GM18858 (cell line): ENCODE data around the gene TNFAIP1.

Experiments
- ATAC-seq: cut with Tn5 transposase; IDR thresholded peaks from one replicate; pipeline ENCODE4 v1.9.1; 2021; ENCODE audit not compliant: unreplicated experiment

The TNFAIP1 gene

GRCh38 chr17:28344011-28344410, 8.4 kb downstream of the TNFAIP1 start:
- no peak for ATAC-seq

GRCh38 chr17:28344435-28344901, 8.9 kb downstream of the TNFAIP1 start:
- no peak for ATAC-seq

GRCh38 chr17:28345419-28346198, 10.0 kb downstream of the TNFAIP1 start:
- ATAC-seq, result no peak

- ATAC-seq, result no peak
Measured at GRCh38 chr17:28346199-28346580, 10.6 kb downstream of the TNFAIP1 start.

- ATAC-seq, result no peak
Measured at GRCh38 chr17:28346746-28347246, 11.2 kb downstream of the TNFAIP1 start.

- no peak for ATAC-seq
Measured at GRCh38 chr17:28347261-28347891, 11.8 kb downstream of the TNFAIP1 start.

GRCh38 chr17:28348979-28349378, 13.4 kb downstream of the TNFAIP1 start:
- ATAC-seq, result no peak

- no peak for ATAC-seq
Measured at GRCh38 chr17:28350271-28350670, 14.7 kb downstream of the TNFAIP1 start.

GRCh38 chr17:28357061-28357900, 21.7 kb downstream of the TNFAIP1 start, which contains the start of gene POLDIP2:
TSS of gene POLDIP2 (minus strand) at chr17:28357527. CDS start at chr17:28357448, 79 bp downstream.
- ATAC-seq, result peak; percentile 81

- ATAC-seq, result no peak
Measured at GRCh38 chr17:28357901-28358197, 22.3 kb downstream of the TNFAIP1 start.

GRCh38 chr17:28363186-28363585, 27.6 kb downstream of the TNFAIP1 start:
- ATAC-seq, result no peak

GRCh38 chr17:28363776-28364650, 28.5 kb downstream of the TNFAIP1 start:
- ATAC-seq, result no peak

- ATAC-seq, result no peak
Measured at GRCh38 chr17:28364665-28365363, 29.3 kb downstream of the TNFAIP1 start, which contains the start of gene SEBOX. TSS of gene SEBOX (minus strand) at chr17:28365199. CDS start at chr17:28365151, 48 bp downstream.

GRCh38 chr17:28365487-28365886, 29.9 kb downstream of the TNFAIP1 start:
- no peak for ATAC-seq

GRCh38 chr17:28366605-28367004, 31.0 kb downstream of the TNFAIP1 start:
- ATAC-seq, result no peak

- ATAC-seq, result no peak
Measured at GRCh38 chr17:28367641-28368305, 32.2 kb downstream of the TNFAIP1 start.

GRCh38 chr17:28368306-28368831, 32.8 kb downstream of the TNFAIP1 start:
- no peak for ATAC-seq

- ATAC-seq, result no peak
Measured at GRCh38 chr17:28368915-28369683, 33.5 kb downstream of the TNFAIP1 start.
